ENCODE data around the gene MTHFD2. TPM values are rescaled to one million over a fixed set of nuclear protein-coding genes. Genes with fewer than 3 reads are reported as not detected.

The MTHFD2 gene
- total and polyA plus RNA-seq, 2 donors (not counting 3 experiments of a cell fraction or from before 2014, with no cell fraction given), result 25.6 to 83.2 TPM

GRCh38 chr2:74162951-74163350 is 35.5 kb upstream of the MTHFD2 start:
- Histone ChIP-seq H3K4me2 (ENCODE audit: insufficient read depth, low read length) (no peak overlapping the region), H3K4me1 (ENCODE audit: control insufficient read depth, extremely low read depth, insufficient read depth, low read length) (no peaks in the 10 kb centered on the region), H3K9me3 (replicated peaks; ENCODE audit: control insufficient read depth, insufficient read depth, low read length) (no peaks in the 10 kb centered on the region), H4K20me1 (replicated peaks; ENCODE audit: control insufficient read depth, extremely low read depth, insufficient read depth, low read length) (peaks cover 3% of the 10 kb centered on the region), H3K27me3 (ENCODE audit: control insufficient read depth in 2 of 2, insufficient read depth in 2 of 2, low read length in 2 of 2) (no peaks in the 10 kb centered on the region), H3K4me3 (replicated peaks in 1 of 3; ENCODE audit: insufficient read depth in 1 of 3, low read depth in 1 of 3, low read length in 3 of 3) (no peak overlapping the region), H3K36me3 (ENCODE audit: control insufficient read depth in 2 of 2, extremely low read depth in 1 of 2, insufficient read depth in 2 of 2, low read length in 2 of 2) (peaks cover 17 to 20% of the 10 kb centered on the region in 2 experiments), H3K79me2 (ENCODE audit: control insufficient read depth, insufficient read depth, low read length) (peaks cover 11% of the 10 kb centered on the region), H3K27ac (ENCODE audit: insufficient read depth, low read depth, low read length) (no peak overlapping the region), H3K9me1 (replicated peaks; ENCODE audit: control insufficient read depth, extremely low read depth, insufficient read depth, low read length) (no peaks in the 10 kb centered on the region), H2AFZ (ENCODE audit: low read depth, low read length) (no peak overlapping the region), H3K9ac (replicated peaks; ENCODE audit: extremely low read depth, insufficient read depth, low read length) (no peak overlapping the region)
- ChIA-PET POLR2A (no interaction called here), CTCF (interaction anchor here (0.8 to 1.7 kb wide), 3 partner anchors 9 to 13 kb away, joined by 3 to 4 read pairs (median 3); no protein-coding TSS in a partner anchor)
- TF ChIP-seq, protein P1, sequence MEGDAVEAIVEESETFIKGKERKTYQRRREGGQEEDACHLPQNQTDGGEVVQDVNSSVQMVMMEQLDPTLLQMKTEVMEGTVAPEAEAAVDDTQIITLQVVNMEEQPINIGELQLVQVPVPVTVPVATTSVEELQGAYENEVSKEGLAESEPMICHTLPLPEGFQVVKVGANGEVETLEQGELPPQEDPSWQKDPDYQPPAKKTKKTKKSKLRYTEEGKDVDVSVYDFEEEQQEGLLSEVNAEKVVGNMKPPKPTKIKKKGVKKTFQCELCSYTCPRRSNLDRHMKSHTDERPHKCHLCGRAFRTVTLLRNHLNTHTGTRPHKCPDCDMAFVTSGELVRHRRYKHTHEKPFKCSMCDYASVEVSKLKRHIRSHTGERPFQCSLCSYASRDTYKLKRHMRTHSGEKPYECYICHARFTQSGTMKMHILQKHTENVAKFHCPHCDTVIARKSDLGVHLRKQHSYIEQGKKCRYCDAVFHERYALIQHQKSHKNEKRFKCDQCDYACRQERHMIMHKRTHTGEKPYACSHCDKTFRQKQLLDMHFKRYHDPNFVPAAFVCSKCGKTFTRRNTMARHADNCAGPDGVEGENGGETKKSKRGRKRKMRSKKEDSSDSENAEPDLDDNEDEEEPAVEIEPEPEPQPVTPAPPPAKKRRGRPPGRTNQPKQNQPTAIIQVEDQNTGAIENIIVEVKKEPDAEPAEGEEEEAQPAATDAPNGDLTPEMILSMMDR (IDR thresholded peaks at IDR 0.05; ENCODE audit: extremely low read depth in 1 of 2, insufficient read depth in 1 of 2, low read depth in 1 of 2, low read length in 2 of 2), result no peak
- TF ChIP-seq EZH2 (IDR thresholded peaks at IDR 0.05; ENCODE audit: borderline replicate concordance, low read depth, low read length, severe bottlenecking) (no peak), POLR2AphosphoS5 (IDR thresholded peaks at IDR 0.05; ENCODE audit: insufficient read depth, low read depth, low read length) (no peak), MYC (IDR thresholded peaks at IDR 0.05; ENCODE audit: low read depth, low read length) (no peak), POLR2A (IDR thresholded peaks at IDR 0.05; ENCODE audit: low read depth, low read length) (no peak), FOS (IDR thresholded peaks at IDR 0.05; ENCODE audit: borderline replicate concordance, insufficient read depth, low read length) (no peak), MAX (IDR thresholded peaks at IDR 0.05; ENCODE audit: insufficient read depth, insufficient read length) (no peak), JUN (IDR thresholded peaks at IDR 0.05; ENCODE audit: borderline replicate concordance, insufficient read depth, insufficient read length, low read depth) (no peak), GATA2 (IDR thresholded peaks at IDR 0.05; ENCODE audit: insufficient read depth, insufficient read length, low read depth, low read length) (no peak)
- FAIRE-seq (no peak), DNase-seq (ENCODE audit: low read depth, low spot score) (no peak)
- BruUV-seq (replicated peaks), result no TSS peak
- intact Hi-C loops (cut with micrococcal nuclease), result no loop called here
- dilution Hi-C loops (cut with MboI; ENCODE audit: extremely low pct_ligation_motif_present, low sequenced_read_pairs), result no loop called here

All from endothelial cell of umbilical vein (primary cell).